ENCODE results near the gene XAGE1A. TPM values are rescaled to one million over a fixed set of nuclear protein-coding genes. Genes with fewer than 3 reads are reported as not detected.
"Not testable (repeated sequence)": the region's sequence is repeated elsewhere in the genome, so short reads cannot be mapped to it uniquely, and the experiment has no call there.

XAGE1A gene, protein sequence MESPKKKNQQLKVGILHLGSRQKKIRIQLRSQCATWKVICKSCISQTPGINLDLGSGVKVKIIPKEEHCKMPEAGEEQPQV
- total RNA-seq, result not detected

DNA sequence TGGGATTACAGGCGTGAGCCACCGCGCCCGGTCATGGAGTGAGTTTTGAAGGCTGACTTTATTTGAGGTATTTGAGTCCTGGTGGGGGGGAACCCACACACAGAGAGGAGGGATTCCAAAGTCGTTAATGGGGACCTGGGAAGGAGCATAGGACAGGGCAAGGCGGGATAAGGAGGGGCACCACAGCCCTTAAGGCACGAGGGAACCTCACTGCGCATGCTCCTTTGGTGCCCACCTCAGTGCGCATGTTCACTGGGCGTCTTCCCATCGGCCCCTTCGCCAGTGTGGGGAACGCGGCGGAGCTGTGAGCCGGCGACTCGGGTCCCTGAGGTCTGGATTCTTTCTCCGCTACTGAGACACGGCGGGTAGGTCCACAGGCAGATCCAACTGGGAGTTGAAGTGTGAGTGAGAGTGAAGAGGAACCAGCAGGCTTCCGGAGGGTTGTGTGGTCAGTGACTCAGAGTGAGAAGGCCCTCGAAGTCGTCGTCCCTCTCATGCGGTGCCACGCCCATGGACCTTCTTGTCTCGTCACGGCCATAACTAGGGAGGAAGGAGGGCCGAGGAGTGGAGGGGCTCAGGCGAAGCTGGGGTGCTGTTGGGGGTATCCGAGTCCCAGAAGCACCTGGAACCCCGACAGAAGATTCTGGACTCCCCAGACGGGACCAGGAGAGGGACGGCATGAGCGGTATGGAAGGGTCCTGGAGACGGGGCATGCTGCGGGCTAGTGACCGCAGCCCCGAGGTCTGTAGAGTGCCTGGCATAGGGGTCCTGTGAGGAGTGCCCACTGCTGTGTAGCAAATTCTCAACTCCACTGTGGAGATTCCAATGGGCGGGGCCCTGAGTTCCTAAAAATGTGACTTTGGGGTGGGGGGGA is at the start of gene XAGE1A:
XAGE1A (plus strand) TSS at position 264 of the 874 bp plus-strand sequence. CDS start 1,554 bp downstream, outside the sequence.
- H3K9me3 Mint-ChIP-seq; CTCF ChIA-PET; DNase-seq; H3K27me3 Mint-ChIP-seq; H3K36me3 Mint-ChIP-seq (ENCODE audit: low read depth); H3K4me3 Mint-ChIP-seq; POLR2A ChIA-PET; H3K4me1 Mint-ChIP-seq; H3K27ac Mint-ChIP-seq: not testable (repeated sequence)

DNA sequence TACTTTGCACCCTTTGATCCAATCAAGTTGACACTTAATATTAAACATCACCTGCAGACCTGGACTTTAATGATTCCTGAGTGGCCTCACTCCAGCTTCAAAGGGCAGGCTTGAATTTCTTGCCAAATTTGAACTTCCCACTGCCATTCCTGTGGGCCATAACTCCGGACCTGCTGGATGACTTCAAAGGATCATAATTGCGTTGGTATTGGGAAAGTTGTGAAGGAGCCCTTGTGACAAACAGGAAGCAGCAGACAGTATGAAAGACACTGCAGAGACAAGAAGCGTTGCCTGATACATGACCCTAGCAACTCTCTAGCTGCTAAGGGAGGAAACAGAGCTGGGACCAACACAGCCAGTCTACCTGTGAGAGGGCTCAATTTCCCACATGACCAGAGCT is 43.6 kb upstream of the XAGE1A start:
- H3K27me3 Mint-ChIP-seq; H3K27ac Mint-ChIP-seq; H3K4me1 Mint-ChIP-seq; H3K36me3 Mint-ChIP-seq (ENCODE audit: low read depth); POLR2A ChIA-PET; DNase-seq; H3K9me3 Mint-ChIP-seq; H3K4me3 Mint-ChIP-seq; CTCF ChIA-PET: not testable (repeated sequence)

DNA sequence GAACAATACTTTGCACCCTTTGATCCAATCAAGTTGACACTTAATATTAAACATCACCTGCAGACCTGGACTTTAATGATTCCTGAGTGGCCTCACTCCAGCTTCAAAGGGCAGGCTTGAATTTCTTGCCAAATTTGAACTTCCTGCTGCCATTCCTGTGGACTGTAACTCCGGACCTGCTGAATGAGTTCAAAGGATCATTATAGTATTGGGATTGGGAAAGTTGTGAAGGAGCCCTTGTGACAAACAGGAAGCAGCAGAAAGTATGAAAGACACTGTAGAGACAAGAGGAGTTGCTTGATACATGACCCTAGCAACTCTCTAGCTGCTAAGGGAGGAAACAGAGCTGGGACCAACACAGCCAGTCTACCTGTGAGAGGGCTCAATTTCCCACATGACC is 24.3 kb upstream of the XAGE1A start:
- H3K36me3 Mint-ChIP-seq (ENCODE audit: low read depth); POLR2A ChIA-PET: not testable (repeated sequence)

DNA sequence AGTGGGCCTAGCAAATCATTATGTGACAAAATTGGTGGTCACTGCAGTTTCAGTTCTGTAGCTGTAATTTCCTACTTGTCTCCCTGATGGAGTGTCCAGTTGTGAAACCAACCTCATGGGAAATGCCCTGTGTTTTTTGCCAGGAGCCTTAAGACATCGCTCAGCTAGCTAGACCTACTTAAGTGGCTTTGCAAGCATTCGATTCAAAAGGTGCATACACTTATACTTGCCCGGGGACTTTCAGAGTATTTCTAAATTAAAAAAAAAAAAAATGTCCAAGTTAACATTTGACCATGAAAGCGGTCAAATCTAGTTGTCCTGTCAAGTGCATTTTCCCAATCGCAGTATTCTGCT is 788 bp downstream of the XAGE1A start:
- H3K36me3 Mint-ChIP-seq (ENCODE audit: low read depth); DNase-seq; POLR2A ChIA-PET; CTCF ChIA-PET; H3K4me3 Mint-ChIP-seq; H3K9me3 Mint-ChIP-seq; H3K27me3 Mint-ChIP-seq; H3K4me1 Mint-ChIP-seq; H3K27ac Mint-ChIP-seq: not testable (repeated sequence)

More for the DNA sequence above, 24.3 kb upstream of the XAGE1A start:
- H3K27ac Mint-ChIP-seq, CTCF ChIA-PET, H3K4me1 Mint-ChIP-seq, H3K9me3 Mint-ChIP-seq, H3K4me3 Mint-ChIP-seq, H3K27me3 Mint-ChIP-seq, DNase-seq: not testable (repeated sequence)

DNA sequence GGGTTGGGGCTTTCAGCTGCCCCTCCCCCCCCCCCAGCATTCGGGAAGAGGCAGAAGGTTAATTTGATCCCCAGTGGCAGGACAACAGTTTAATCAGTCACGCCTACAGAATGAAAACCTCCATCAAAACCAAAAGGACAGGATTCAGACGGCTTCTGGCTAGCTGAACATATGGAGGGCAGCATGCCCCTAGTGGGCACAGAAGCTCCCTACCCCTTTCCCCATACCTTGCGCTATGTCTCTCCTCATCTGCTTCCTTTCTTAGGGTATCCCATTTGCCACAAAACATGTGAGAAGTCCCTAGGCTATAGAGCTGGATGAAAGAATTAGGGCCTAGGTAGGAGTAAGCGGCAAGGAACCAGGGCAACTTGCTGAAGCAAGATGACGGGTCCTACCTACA is 5.8 kb downstream of the XAGE1A start:
- H3K4me3 Mint-ChIP-seq; H3K27ac Mint-ChIP-seq; H3K36me3 Mint-ChIP-seq (ENCODE audit: low read depth); POLR2A ChIA-PET; DNase-seq; CTCF ChIA-PET; H3K9me3 Mint-ChIP-seq; H3K27me3 Mint-ChIP-seq; H3K4me1 Mint-ChIP-seq: not testable (repeated sequence)

DNA sequence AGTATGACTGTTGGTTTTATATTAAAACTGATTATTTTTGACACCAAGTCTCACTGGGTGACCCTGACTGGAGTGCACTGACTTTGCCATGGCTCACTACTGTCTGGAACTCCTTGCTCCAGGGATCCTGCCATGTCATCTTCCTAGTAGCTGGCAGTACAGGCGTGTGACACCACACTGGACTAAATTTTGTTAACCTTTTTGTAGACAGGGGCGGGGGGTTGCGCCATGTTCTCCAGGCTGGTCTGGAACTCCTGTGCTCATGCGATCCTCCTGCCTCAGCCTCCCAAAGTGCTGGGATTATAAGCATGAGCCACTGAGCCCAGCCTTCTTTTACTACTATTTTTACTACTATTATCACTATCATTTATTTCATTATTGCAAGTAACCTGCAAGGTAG is 8.9 kb downstream of the XAGE1A start:
- H3K27me3 Mint-ChIP-seq, result peaks cover 2% of the 10 kb centered on the region
- H3K4me1 Mint-ChIP-seq, result no peaks in the 10 kb centered on the region
- H3K4me3 Mint-ChIP-seq, result no peak overlapping the region
- no peak overlapping the region for H3K27ac Mint-ChIP-seq
- POLR2A ChIA-PET, result no interaction called here
- no peak for DNase-seq
- no peaks in the 10 kb centered on the region for H3K36me3 Mint-ChIP-seq (ENCODE audit: low read depth)
- no peaks in the 10 kb centered on the region for H3K9me3 Mint-ChIP-seq
- CTCF ChIA-PET, result no interaction called here

DNA sequence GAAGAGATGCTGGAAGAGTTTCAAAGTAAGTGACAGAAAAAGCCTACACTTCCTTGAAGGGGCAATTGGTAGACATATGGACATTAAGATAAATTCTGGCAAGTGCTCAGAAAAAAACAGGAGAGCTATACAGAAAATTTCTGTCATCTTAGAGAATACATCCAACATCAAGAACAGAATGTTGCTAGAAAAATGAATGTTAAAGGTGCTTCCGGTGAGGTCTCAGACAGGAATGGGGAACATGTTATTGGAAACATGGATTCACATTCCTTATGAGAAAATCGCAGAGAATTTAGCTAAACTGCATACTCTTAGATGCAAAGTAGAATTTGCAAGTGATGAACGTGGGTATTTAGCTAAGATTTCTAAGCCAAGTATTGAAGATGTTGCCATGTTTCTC is 11.7 kb downstream of the XAGE1A start:
- Mint-ChIP-seq H3K9me3 (no peaks in the 10 kb centered on the region), H3K36me3 (ENCODE audit: low read depth) (no peaks in the 10 kb centered on the region), H3K27me3 (peaks cover 2% of the 10 kb centered on the region), H3K27ac (no peak overlapping the region), H3K4me1 (no peaks in the 10 kb centered on the region), H3K4me3 (no peak overlapping the region)
- no peak for DNase-seq
- POLR2A ChIA-PET, result no interaction called here
- CTCF ChIA-PET, result no interaction called here

DNA sequence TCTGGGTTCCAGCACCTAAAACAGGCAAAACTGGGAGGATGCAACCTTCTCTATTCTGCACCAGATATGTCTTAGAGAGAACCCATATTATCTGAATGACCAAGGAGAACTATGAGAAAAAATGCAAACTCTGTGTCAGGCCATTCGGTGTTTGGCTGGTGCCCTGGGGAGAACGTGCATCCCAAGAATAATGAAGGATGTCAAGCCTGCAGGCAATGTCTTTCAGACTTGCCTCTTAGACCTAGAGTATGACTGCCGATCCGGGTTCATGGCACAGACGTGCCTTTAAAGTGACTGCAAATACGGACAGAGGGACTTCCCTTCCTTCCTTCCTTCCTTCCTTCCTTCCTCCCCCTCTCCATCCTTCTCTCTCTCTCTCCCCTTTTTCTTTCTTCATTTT is 14.3 kb downstream of the XAGE1A start:
- no peak overlapping the region for H3K4me3 Mint-ChIP-seq
- ChIA-PET CTCF (no interaction called here), POLR2A (no interaction called here)
- H3K27me3 Mint-ChIP-seq, result peaks cover 2% of the 10 kb centered on the region
- no peaks in the 10 kb centered on the region for H3K9me3 Mint-ChIP-seq
- H3K36me3 Mint-ChIP-seq (ENCODE audit: low read depth), result no peaks in the 10 kb centered on the region
- DNase-seq, result no peak
- no peak overlapping the region for H3K27ac Mint-ChIP-seq
- no peaks in the 10 kb centered on the region for H3K4me1 Mint-ChIP-seq

DNA sequence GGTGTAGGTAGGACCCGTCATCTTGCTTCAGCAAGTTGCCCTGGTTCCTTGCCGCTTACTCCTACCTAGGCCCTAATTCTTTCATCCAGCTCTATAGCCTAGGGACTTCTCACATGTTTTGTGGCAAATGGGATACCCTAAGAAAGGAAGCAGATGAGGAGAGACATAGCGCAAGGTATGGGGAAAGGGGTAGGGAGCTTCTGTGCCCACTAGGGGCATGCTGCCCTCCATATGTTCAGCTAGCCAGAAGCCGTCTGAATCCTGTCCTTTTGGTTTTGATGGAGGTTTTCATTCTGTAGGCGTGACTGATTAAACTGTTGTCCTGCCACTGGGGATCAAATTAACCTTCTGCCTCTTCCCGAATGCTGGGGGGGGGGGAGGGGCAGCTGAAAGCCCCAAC is 15.5 kb downstream of the XAGE1A start:
- POLR2A ChIA-PET; H3K27ac Mint-ChIP-seq; H3K9me3 Mint-ChIP-seq; CTCF ChIA-PET; H3K4me3 Mint-ChIP-seq; DNase-seq; H3K27me3 Mint-ChIP-seq; H3K36me3 Mint-ChIP-seq (ENCODE audit: low read depth); H3K4me1 Mint-ChIP-seq: not testable (repeated sequence)

DNA sequence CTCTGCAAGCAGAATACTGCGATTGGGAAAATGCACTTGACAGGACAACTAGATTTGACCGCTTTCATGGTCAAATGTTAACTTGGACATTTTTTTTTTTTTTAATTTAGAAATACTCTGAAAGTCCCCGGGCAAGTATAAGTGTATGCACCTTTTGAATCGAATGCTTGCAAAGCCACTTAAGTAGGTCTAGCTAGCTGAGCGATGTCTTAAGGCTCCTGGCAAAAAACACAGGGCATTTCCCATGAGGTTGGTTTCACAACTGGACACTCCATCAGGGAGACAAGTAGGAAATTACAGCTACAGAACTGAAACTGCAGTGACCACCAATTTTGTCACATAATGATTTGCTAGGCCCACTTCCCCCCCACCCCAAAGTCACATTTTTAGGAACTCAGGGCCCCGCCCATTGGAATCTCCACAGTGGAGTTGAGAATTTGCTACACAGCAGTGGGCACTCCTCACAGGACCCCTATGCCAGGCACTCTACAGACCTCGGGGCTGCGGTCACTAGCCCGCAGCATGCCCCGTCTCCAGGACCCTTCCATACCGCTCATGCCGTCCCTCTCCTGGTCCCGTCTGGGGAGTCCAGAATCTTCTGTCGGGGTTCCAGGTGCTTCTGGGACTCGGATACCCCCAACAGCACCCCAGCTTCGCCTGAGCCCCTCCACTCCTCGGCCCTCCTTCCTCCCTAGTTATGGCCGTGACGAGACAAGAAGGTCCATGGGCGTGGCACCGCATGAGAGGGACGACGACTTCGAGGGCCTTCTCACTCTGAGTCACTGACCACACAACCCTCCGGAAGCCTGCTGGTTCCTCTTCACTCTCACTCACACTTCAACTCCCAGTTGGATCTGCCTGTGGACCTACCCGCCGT is 20.7 kb downstream of the XAGE1A start:
- H3K27ac Mint-ChIP-seq; H3K36me3 Mint-ChIP-seq (ENCODE audit: low read depth); DNase-seq; H3K27me3 Mint-ChIP-seq; H3K9me3 Mint-ChIP-seq; CTCF ChIA-PET; H3K4me3 Mint-ChIP-seq; H3K4me1 Mint-ChIP-seq; POLR2A ChIA-PET: not testable (repeated sequence)

DNA sequence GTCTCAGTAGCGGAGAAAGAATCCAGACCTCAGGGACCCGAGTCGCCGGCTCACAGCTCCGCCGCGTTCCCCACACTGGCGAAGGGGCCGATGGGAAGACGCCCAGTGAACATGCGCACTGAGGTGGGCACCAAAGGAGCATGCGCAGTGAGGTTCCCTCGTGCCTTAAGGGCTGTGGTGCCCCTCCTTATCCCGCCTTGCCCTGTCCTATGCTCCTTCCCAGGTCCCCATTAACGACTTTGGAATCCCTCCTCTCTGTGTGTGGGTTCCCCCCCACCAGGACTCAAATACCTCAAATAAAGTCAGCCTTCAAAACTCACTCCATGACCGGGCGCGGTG is 21.3 kb downstream of the XAGE1A start, which contains the start of gene XAGE1B:
XAGE1B (minus strand) TSS at position 77 of the 339 bp plus-strand sequence. CDS start 1,536 bp downstream, outside the sequence.
- POLR2A ChIA-PET, CTCF ChIA-PET: not testable (repeated sequence)

DNA sequence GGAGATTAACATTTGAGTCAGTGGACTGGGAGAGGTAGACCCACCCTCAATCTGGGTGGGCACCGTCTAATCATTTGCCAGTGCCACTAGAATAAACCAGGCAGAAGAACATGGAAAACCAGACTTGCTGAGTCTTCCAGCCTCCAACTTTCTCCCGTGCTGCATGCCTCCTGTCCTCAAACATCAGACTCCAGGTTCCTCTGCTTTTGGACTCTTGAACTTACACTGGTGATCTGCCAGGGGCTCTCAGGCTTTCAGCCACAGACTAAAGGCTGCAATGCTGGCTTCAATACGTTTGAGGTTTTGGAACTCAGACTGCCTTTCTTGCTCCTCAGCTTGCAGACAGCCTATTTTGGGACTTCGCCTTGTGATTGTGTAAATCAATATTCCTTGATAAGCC is 45.4 kb downstream of the XAGE1A start:
- CTCF ChIA-PET; H3K9me3 Mint-ChIP-seq; DNase-seq; H3K27ac Mint-ChIP-seq; H3K36me3 Mint-ChIP-seq (ENCODE audit: low read depth); H3K4me3 Mint-ChIP-seq; H3K4me1 Mint-ChIP-seq; H3K27me3 Mint-ChIP-seq; POLR2A ChIA-PET: not testable (repeated sequence)

More for the DNA sequence above, 21.3 kb downstream of the XAGE1A start, which contains the start of gene XAGE1B:
- not testable (repeated sequence) for H3K27me3 Mint-ChIP-seq; H3K36me3 Mint-ChIP-seq (ENCODE audit: low read depth); H3K4me3 Mint-ChIP-seq; H3K27ac Mint-ChIP-seq; H3K9me3 Mint-ChIP-seq; H3K4me1 Mint-ChIP-seq; DNase-seq

DNA sequence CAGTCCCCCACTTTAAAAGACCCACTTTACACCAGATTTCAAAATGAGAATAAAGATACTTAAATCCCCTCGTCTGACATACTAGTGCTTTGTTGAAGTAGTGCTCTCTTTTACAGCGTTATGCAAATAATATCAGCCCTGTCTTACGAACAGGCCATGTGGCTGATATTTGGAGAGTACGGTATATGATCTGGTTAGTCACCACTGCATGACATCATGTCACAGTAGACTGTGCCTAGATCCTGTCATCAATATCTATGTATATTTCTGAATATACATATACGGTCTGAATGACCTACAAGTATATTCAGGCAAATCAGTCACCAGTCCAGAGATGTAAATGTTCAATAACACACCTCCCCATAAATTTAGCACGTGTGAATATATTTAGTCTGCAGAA is 46.7 kb downstream of the XAGE1A start:
- H3K27me3 Mint-ChIP-seq, result peaks cover 2% of the 10 kb centered on the region
- H3K4me1 Mint-ChIP-seq, result no peaks in the 10 kb centered on the region
- H3K9me3 Mint-ChIP-seq, result no peaks in the 10 kb centered on the region
- POLR2A ChIA-PET, result no interaction called here
- H3K36me3 Mint-ChIP-seq (ENCODE audit: low read depth), result no peaks in the 10 kb centered on the region
- no peak overlapping the region for H3K27ac Mint-ChIP-seq
- no peak overlapping the region for H3K4me3 Mint-ChIP-seq
- CTCF ChIA-PET, result no interaction called here
- DNase-seq, result no peak

Measured in activated CD4-positive, alpha-beta memory T cell treated with anti-CD3 and anti-CD28 coated beads, Interleukin-2, amount 10 ng/mL, durations not matched to agents 7 days and 5 days (primary cell).